Measurements from ENCODE around the gene PCARE.

Gene PCARE

DNA sequence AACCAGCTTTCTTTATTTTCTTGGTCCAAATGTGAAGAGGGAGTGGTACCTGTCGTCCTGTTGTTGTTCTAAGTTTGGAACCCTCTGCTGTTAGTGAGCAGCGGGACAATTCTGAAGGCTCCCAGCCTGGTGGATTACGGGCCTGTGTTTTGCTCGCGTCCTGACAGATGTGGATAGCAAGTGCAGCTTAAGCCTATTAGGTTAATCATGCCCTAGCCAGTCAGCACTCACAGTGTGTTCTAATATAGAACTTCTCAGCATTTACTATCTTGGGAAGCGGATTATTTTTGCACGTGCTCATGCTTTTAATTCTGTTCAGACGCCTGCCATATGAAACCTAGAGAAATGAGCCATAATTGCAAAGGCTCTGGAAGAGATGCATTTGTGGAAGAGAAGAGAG lies at the start of gene PCARE:
PCARE (minus strand) TSS at position 113 of the 400 bp plus-strand sequence. CDS start 262 bp downstream, outside the sequence.
- no peak for DNase-seq
- TF ChIP-seq GATA1 (IDR thresholded peaks at IDR 0.05; ENCODE audit: low read depth, low read length), result no peak
- TF ChIP-seq POLR2A (IDR thresholded peaks at IDR 0.05; ENCODE audit: low read length), result no peak

DNA sequence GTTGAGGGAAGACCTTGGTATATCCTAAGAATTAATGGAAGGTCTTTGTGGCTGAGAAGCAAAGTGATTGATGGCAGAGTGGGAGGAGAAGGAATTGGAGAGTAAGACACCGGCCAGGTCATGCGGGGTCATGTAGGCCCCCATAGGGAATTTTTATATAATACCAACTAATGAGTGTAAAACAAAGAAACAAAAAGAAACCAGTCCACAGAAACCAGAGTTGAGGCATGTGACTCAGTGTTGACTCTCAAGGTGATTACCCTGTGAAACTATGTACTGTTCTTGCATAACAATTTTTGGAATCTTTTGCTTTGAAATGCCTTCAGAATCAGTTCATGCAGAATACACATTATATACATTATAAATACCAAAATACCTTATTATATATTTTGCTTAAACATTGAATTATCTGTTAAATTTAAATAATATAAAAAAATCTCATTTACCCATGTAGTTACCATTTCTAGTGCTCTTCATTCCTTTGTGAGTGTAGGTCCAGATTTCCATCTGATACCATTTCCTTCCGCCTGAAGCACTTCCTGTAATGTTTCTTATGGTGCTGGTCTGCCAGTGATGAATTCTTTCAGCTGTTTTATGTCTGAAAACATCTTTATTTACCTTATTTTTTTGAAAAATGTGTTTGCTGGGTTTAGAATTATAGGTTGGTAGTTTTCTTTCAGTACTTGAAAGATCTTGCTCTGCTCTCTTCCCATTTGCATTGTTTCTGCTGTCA lies 49.5 kb upstream of the PCARE start:
- no peak for DNase-seq
- no peak for TF ChIP-seq POLR2A (IDR thresholded peaks at IDR 0.05; ENCODE audit: low read length)
- TF ChIP-seq GATA1 (IDR thresholded peaks at IDR 0.05; ENCODE audit: low read depth, low read length), result no peak

GRCh38 chr2:29120846-29121245 lies 46.5 kb upstream of the PCARE start:
- DNase-seq, result no peak
- no peak for TF ChIP-seq POLR2A (IDR thresholded peaks at IDR 0.05; ENCODE audit: low read length)
- no peak for TF ChIP-seq GATA1 (IDR thresholded peaks at IDR 0.05; ENCODE audit: low read depth, low read length)

DNA sequence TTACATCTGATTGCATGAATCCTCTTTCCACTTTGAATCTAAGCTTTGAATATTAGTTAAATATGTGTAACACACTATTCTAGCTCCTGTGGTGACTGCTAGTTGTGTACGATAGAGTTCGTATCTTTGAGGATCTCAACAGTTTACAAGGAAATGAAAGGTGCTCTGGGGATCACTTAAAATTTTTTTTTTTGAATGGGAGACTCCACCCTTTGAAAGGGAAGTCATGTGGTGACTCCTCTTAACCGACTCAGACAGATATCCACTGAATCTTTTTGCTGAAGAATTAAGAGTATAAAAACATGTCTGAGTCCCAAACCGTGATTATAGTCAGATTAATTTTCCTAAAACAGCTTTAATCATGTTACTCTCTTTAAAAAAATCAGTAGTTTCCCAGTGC lies 44.9 kb upstream of the PCARE start:
- DNase-seq, result no peak
- TF ChIP-seq POLR2A (IDR thresholded peaks at IDR 0.05; ENCODE audit: low read length), result no peak
- no peak for TF ChIP-seq GATA1 (IDR thresholded peaks at IDR 0.05; ENCODE audit: low read depth, low read length)

- TF ChIP-seq GATA1 (IDR thresholded peaks at IDR 0.05; ENCODE audit: low read depth, low read length) (no peak), POLR2A (IDR thresholded peaks at IDR 0.05; ENCODE audit: low read length) (no peak)
- DNase-seq, result peak in 1 of 2 experiments; percentile 11
These were observed 43.4 kb upstream of the PCARE start for GRCh38 chr2:29117636-29118303.

GRCh38 chr2:29115797-29116781 lies 41.8 kb upstream of the PCARE start:
- peak; percentile 37 for TF ChIP-seq POLR2A (IDR thresholded peaks at IDR 0.05; ENCODE audit: low read length)
- TF ChIP-seq GATA1 (IDR thresholded peaks at IDR 0.05; ENCODE audit: low read depth, low read length), result no peak
- peak; percentile 41 to 65 for DNase-seq

DNA sequence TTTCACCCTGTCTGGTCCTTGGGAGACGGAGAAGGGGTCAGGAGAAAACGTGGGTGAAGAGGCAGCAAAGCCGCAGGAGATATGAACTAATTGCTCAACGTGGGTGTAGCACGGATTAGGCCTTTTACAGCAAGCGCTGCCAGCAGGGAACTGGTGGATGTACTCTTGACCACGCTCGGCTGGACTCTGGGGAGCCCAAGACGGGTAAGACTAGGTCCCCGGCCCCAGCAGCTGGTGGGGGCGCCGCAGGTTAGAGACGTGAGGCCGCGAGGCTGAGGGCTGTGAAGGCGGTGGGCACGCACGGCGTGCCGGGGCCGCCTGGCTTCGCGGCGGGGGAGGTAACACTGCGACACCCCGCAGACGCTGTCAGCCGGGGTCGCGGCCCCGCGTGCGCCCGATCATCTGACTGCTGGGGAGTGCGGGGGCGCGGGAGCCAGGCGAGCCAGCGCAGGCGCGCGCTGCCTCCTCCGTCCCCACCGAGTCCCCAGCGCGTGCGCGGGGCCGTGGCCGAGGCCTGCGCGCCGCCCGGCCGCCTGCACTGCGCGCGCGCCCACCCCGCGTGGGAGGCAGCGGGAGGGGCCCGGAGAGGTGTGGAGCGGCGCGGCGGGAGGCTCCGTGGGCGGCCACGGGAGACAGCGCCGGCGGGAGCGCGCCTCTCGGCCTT lies 40.8 kb upstream of the PCARE start, which contains the start of gene CLIP4:
CLIP4 (plus strand) TSS at position 470 of the 664 bp plus-strand sequence. CDS start 5,974 bp downstream, outside the sequence.
- peak; percentile 63 to 73 for DNase-seq

GRCh38 chr2:29114586-29114945 lies 40.2 kb upstream of the PCARE start:
- no peak for TF ChIP-seq POLR2A (IDR thresholded peaks at IDR 0.05; ENCODE audit: low read length)
- DNase-seq, result peak in 1 of 2 experiments; percentile 57

More for the DNA sequence above, 40.8 kb upstream of the PCARE start, which contains the start of gene CLIP4:
- TF ChIP-seq POLR2A (IDR thresholded peaks at IDR 0.05; ENCODE audit: low read length) (no peak), GATA1 (IDR thresholded peaks at IDR 0.05; ENCODE audit: low read depth, low read length) (no peak)

- peak; percentile 58 for TF ChIP-seq POLR2A (IDR thresholded peaks at IDR 0.05; ENCODE audit: low read length)
- no peak for TF ChIP-seq GATA1 (IDR thresholded peaks at IDR 0.05; ENCODE audit: low read depth, low read length)
- peak; percentile 94 to 98 for DNase-seq
These were observed 39.6 kb upstream of the PCARE start for GRCh38 chr2:29113891-29114321.

DNA sequence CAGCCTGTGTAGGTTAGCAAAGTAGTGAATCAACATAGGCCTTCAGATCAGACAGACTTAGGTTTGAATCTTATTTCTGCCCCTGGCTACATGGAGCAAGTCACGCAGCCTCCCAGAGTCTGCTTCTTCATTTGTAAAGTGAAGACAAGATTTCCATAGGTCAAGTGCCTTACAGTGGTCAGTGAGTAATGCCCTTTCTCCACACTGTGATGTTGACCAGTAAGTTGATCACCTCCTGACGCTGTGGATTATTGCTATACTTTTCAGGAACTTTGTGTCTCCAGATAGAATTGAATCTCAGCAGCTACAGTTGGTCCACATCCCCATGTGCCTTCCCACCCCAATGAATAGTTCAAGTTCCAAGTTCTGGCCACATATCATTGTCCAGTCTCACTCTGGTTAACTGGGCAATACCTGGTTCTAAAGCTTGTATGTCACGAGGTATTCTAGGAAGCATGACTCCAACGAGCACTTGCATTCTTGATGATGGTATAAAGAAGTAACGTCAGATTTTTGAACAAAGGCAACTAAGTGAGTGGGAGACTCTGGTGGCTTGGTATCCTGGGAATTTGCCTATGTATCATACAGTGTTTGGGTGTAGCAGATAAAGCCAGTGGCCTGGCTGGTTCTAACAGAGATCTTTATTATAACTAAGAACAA lies 38.8 kb upstream of the PCARE start:
- no peak for TF ChIP-seq GATA1 (IDR thresholded peaks at IDR 0.05; ENCODE audit: low read depth, low read length)
- TF ChIP-seq POLR2A (IDR thresholded peaks at IDR 0.05; ENCODE audit: low read length), result no peak
- DNase-seq, result no peak

GRCh38 chr2:29112379-29112778 lies 38.1 kb upstream of the PCARE start:
- TF ChIP-seq POLR2A (IDR thresholded peaks at IDR 0.05; ENCODE audit: low read length) (no peak), GATA1 (IDR thresholded peaks at IDR 0.05; ENCODE audit: low read depth, low read length) (no peak)
- no peak for DNase-seq

DNA sequence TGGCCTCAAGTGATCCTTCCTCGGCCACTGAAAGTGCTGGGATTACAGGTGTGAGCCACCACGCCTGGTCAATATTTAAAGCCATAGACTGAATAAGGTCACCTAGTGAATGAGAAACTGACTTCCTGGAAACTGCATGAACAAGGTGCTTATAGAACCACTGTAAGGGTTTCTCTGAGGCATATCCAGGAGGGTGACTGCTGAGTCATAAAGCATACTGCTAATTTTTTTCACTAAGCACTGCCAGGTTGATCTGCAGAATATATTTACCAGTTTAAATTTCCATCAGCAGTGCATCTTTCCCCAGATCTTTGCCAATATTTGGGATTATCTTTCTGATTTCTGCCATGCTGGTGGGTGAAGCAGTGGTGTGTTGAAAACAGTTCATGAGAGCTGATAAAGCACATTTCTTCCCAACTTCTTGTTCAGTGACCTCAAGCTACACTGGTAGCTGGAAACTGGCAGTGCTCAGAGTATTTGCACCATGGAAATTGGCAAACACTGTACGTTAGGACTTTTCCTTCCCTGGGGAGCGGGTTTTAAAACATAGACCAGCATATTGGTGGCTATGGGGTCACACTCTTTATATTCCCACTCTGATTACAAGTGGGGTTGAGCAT lies 36.7 kb upstream of the PCARE start:
- no peak for TF ChIP-seq GATA1 (IDR thresholded peaks at IDR 0.05; ENCODE audit: low read depth, low read length)
- TF ChIP-seq POLR2A (IDR thresholded peaks at IDR 0.05; ENCODE audit: low read length), result no peak
- DNase-seq, result peak in 1 of 2 experiments; percentile 24

Measured in erythroblast (primary cell).